ENCODE data around the gene KLHL26.

KLHL26 gene

DNA sequence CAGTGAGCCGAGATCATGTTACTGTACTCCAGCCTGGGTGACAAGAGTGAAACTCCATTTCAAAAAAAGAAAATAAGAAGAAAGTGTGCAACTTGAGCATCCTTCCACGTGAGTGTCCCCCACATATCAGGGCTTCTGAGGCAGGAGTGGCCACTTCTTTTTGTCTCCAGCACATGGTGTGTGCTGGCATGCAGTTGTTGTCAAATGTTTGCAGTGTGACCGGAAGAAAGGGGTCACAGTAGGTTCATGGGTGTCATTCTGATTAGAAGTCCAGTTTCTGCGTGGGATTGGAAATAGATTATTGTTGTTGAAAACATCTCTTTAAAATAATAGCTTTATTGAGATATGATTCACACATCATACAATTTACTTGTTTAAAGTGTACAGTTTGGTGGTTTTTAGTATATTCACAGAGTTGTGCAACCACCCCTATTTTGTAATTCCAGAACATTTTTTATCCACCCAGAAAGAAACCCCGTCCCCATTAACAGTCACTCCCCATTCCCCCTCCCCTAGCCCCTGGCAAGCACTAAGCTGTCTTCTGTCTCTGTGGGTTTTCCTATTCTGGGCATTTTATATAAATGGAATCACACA is 48.9 kb downstream of the KLHL26 start:
- H3K9ac ChIP-seq (ENCODE audit: low read length) = peak overlapping the region; percentile 16
- peak overlapping the region; percentile 20 for H3K4me3 ChIP-seq (ENCODE audit: low read length)
- H3K9me3 ChIP-seq (ENCODE audit: control insufficient read depth, low read length) = no peaks in the 10 kb centered on the region
- DNase-seq (ENCODE audit: low read depth) = peak; percentile 42
- H3K36me3 ChIP-seq (ENCODE audit: control insufficient read depth, insufficient read depth, low read length, severe bottlenecking) = no peaks in the 10 kb centered on the region
- no peaks in the 10 kb centered on the region for H3K27me3 ChIP-seq (replicated peaks; ENCODE audit: control insufficient read depth, insufficient read depth, low read length)
- peaks cover 33% of the 10 kb centered on the region for H3K4me1 ChIP-seq (ENCODE audit: control insufficient read depth, insufficient read depth, low read length)

DNA sequence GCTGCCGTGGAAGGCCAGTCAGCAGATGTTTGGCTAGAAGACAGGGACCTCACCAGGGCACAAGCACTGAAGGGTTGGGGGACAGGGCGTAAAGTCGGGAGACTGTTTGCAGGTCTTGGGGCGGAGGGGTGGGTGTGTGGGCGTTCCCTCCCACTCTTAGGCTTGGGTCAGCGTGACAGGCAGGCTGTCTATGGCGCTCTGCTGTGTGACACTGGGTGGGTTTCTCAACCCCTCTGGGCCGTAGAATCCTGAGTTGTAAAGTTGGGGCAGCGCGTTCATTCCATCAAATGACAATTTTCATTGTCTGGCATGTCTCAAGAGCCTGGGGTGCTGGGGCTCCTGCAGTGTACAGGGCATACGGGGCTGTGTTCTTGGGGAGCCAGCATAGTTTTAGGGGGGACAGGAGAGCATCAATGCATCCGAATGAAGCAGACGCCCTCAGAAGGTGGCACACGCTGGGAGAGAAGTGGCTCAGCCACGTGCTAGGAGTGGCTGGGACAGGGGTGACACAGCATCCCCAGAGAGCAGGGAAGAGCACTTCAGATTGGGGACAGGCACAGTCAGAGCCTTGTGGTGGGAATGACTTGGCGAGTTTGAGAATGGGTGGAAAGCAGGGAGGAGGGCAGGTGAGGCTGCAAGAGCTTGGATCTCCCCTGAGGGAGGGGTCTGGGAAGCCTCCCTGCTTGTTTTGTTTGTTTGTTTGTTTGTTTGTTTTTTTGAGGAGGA is 51.1 kb downstream of the KLHL26 start:
- no peak for DNase-seq (ENCODE audit: low read depth)
- Histone ChIP-seq H3K27me3 (replicated peaks; ENCODE audit: control insufficient read depth, insufficient read depth, low read length) (no peaks in the 10 kb centered on the region), H3K4me3 (ENCODE audit: low read length) (no peak overlapping the region), H3K9ac (ENCODE audit: low read length) (no peak overlapping the region), H3K4me1 (ENCODE audit: control insufficient read depth, insufficient read depth, low read length) (peaks cover 30% of the 10 kb centered on the region), H3K9me3 (ENCODE audit: control insufficient read depth, low read length) (no peaks in the 10 kb centered on the region), H3K36me3 (ENCODE audit: control insufficient read depth, insufficient read depth, low read length, severe bottlenecking) (no peaks in the 10 kb centered on the region)

- Histone ChIP-seq H3K4me3 (ENCODE audit: low read length) (no peak overlapping the region), H3K27me3 (replicated peaks; ENCODE audit: control insufficient read depth, insufficient read depth, low read length) (no peaks in the 10 kb centered on the region), H3K36me3 (ENCODE audit: control insufficient read depth, insufficient read depth, low read length, severe bottlenecking) (no peaks in the 10 kb centered on the region), H3K9me3 (ENCODE audit: control insufficient read depth, low read length) (no peaks in the 10 kb centered on the region), H3K4me1 (ENCODE audit: control insufficient read depth, insufficient read depth, low read length) (peaks cover 9% of the 10 kb centered on the region), H3K9ac (ENCODE audit: low read length) (no peak overlapping the region)
- DNase-seq (ENCODE audit: low read depth) = no peak
Measured at GRCh38 chr19:18696023-18696422, 59.2 kb downstream of the KLHL26 start.

- H3K4me1 ChIP-seq (ENCODE audit: control insufficient read depth, insufficient read depth, low read length) = peaks cover 13% of the 10 kb centered on the region
- H3K4me3 ChIP-seq (ENCODE audit: low read length) = no peak overlapping the region
- H3K9me3 ChIP-seq (ENCODE audit: control insufficient read depth, low read length) = no peaks in the 10 kb centered on the region
- no peaks in the 10 kb centered on the region for H3K27me3 ChIP-seq (replicated peaks; ENCODE audit: control insufficient read depth, insufficient read depth, low read length)
- no peak for DNase-seq (ENCODE audit: low read depth)
- no peak overlapping the region for H3K9ac ChIP-seq (ENCODE audit: low read length)
- no peaks in the 10 kb centered on the region for H3K36me3 ChIP-seq (ENCODE audit: control insufficient read depth, insufficient read depth, low read length, severe bottlenecking)
Measured at GRCh38 chr19:18697680-18698079, 60.9 kb downstream of the KLHL26 start.

DNA sequence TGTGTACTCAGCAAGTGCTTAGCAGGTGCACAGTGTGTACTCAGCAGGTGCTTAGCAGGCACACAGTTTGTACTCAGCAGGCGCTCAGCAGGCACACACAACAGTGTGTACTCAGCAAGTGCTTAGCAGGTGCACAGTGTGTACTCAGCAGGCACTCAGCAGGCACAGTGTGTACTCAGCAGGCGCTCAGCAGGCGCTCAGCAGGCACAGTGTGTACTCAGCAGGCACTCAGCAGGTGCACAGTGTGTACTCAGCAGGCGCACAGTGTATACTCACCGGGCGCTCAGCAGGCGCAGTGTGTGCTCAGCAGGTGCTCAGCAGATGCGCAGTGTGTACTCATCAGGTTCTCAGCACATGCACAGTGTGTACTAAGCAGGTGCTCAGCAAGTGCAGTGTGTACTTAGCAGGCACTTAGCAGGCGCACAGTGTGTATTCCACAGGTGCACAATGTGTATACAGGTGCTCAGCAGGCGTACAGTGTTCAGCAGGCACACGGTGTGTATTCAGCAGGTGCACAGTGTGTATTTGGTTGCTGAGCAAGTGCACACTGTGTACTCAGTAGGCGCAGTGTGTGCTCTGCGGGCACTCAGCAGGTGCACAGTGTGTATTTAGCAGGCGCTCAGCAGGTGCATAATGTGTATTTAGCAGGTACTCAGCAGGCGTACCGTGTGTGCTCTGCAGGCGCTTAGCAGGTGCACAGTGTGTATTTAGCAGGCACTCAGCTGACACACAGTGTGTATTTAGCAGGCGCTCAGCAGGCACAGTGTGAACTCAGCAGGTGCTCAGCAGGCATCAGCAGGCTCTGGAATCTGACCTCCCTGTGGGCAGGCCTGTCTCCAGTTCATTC is 61.7 kb downstream of the KLHL26 start:
- no peaks in the 10 kb centered on the region for H3K27me3 ChIP-seq (replicated peaks; ENCODE audit: control insufficient read depth, insufficient read depth, low read length)
- H3K4me1 ChIP-seq (ENCODE audit: control insufficient read depth, insufficient read depth, low read length) = peaks cover 13% of the 10 kb centered on the region
- no peaks in the 10 kb centered on the region for H3K36me3 ChIP-seq (ENCODE audit: control insufficient read depth, insufficient read depth, low read length, severe bottlenecking)
- no peak overlapping the region for H3K4me3 ChIP-seq (ENCODE audit: low read length)
- H3K9ac ChIP-seq (ENCODE audit: low read length) = no peak overlapping the region
- H3K9me3 ChIP-seq (ENCODE audit: control insufficient read depth, low read length) = no peaks in the 10 kb centered on the region
- no peak for DNase-seq (ENCODE audit: low read depth)

DNA sequence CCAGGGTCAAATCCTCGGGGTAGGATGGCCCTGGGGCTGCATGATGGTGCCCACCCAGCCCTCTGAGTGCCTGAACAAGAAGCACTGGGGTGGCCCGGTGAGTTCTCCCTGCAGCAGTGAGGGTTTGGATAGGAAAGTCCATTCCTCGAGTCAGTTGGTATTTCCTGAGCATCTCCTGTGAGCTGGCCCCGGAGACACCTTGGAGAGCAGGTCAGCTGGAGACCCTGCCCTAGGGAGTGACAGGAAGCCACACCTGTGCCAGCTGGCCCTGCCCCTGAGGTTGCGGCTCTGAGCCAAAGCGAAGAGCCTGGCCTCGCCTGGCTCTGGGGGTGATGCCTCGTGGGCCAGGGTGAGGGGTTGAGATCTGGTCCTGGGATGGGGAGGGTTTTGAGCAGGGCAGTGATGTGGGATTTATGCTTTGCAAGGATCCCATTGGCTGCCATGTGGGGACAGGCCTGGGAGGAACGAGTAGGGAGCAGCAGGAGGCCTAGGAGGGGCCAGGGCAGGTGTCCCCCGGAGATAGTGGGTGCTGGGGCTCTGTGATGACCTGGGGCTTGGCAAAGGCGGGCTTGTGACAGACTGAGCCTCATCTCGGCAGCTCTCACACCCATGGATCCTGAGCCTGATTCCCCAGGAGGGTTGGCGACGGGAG is 62.7 kb downstream of the KLHL26 start:
- Histone ChIP-seq H3K4me3 (ENCODE audit: low read length) (no peak overlapping the region), H3K9ac (ENCODE audit: low read length) (no peak overlapping the region), H3K4me1 (ENCODE audit: control insufficient read depth, insufficient read depth, low read length) (peaks cover 13% of the 10 kb centered on the region), H3K27me3 (replicated peaks; ENCODE audit: control insufficient read depth, insufficient read depth, low read length) (no peaks in the 10 kb centered on the region), H3K9me3 (ENCODE audit: control insufficient read depth, low read length) (no peaks in the 10 kb centered on the region), H3K36me3 (ENCODE audit: control insufficient read depth, insufficient read depth, low read length, severe bottlenecking) (no peaks in the 10 kb centered on the region)
- DNase-seq (ENCODE audit: low read depth) = no peak

- Histone ChIP-seq H3K27me3 (replicated peaks; ENCODE audit: control insufficient read depth, insufficient read depth, low read length) (no peaks in the 10 kb centered on the region), H3K9me3 (ENCODE audit: control insufficient read depth, low read length) (no peaks in the 10 kb centered on the region), H3K9ac (ENCODE audit: low read length) (peak overlapping the region; percentile 78), H3K4me3 (ENCODE audit: low read length) (peak overlapping the region; percentile 76), H3K4me1 (ENCODE audit: control insufficient read depth, insufficient read depth, low read length) (peaks cover 13% of the 10 kb centered on the region), H3K36me3 (ENCODE audit: control insufficient read depth, insufficient read depth, low read length, severe bottlenecking) (no peaks in the 10 kb centered on the region)
- peak; percentile 71 for DNase-seq (ENCODE audit: low read depth)
Measured at GRCh38 chr19:18700501-18701249, 63.8 kb downstream of the KLHL26 start.

GRCh38 chr19:18701250-18701608 is 64.4 kb downstream of the KLHL26 start:
- peak overlapping the region; percentile 76 for H3K4me3 ChIP-seq (ENCODE audit: low read length)
- no peaks in the 10 kb centered on the region for H3K36me3 ChIP-seq (ENCODE audit: control insufficient read depth, insufficient read depth, low read length, severe bottlenecking)
- H3K27me3 ChIP-seq (replicated peaks; ENCODE audit: control insufficient read depth, insufficient read depth, low read length) = no peaks in the 10 kb centered on the region
- DNase-seq (ENCODE audit: low read depth) = no peak
- peaks cover 13% of the 10 kb centered on the region for H3K4me1 ChIP-seq (ENCODE audit: control insufficient read depth, insufficient read depth, low read length)
- H3K9ac ChIP-seq (ENCODE audit: low read length) = peak overlapping the region; percentile 78
- no peaks in the 10 kb centered on the region for H3K9me3 ChIP-seq (ENCODE audit: control insufficient read depth, low read length)

DNA sequence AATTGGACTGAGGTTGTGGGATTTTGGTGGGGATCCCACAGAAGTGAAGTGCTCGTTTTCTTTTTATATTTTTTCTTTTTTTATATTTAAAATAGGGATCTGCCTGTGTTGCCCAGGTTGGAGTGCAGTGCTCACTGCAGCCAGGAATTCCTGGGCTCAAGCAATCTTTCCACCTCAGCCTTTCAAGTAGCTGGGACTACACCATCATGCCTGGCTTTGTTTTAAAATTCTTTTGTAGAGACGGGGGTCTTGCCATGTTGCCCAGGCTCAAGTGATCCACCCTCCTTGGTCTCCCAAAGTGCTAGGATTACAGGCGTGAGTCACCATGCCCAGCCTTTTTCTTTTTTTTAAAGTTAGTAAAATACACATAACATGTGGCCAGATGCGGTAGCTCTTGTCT is 67.2 kb downstream of the KLHL26 start:
- no peak overlapping the region for H3K4me3 ChIP-seq (ENCODE audit: low read length)
- no peaks in the 10 kb centered on the region for H3K36me3 ChIP-seq (ENCODE audit: control insufficient read depth, insufficient read depth, low read length, severe bottlenecking)
- no peaks in the 10 kb centered on the region for H3K27me3 ChIP-seq (replicated peaks; ENCODE audit: control insufficient read depth, insufficient read depth, low read length)
- H3K9me3 ChIP-seq (ENCODE audit: control insufficient read depth, low read length) = no peaks in the 10 kb centered on the region
- peaks cover 13% of the 10 kb centered on the region for H3K4me1 ChIP-seq (ENCODE audit: control insufficient read depth, insufficient read depth, low read length)
- no peak overlapping the region for H3K9ac ChIP-seq (ENCODE audit: low read length)
- DNase-seq (ENCODE audit: low read depth) = no peak

- no peaks in the 10 kb centered on the region for H3K27me3 ChIP-seq (replicated peaks; ENCODE audit: control insufficient read depth, insufficient read depth, low read length)
- no peaks in the 10 kb centered on the region for H3K9me3 ChIP-seq (ENCODE audit: control insufficient read depth, low read length)
- no peak overlapping the region for H3K9ac ChIP-seq (ENCODE audit: low read length)
- peaks cover 13% of the 10 kb centered on the region for H3K4me1 ChIP-seq (ENCODE audit: control insufficient read depth, insufficient read depth, low read length)
- H3K36me3 ChIP-seq (ENCODE audit: control insufficient read depth, insufficient read depth, low read length, severe bottlenecking) = no peaks in the 10 kb centered on the region
- H3K4me3 ChIP-seq (ENCODE audit: low read length) = no peak overlapping the region
- no peak for DNase-seq (ENCODE audit: low read depth)
Measured at GRCh38 chr19:18704971-18705370, 68.1 kb downstream of the KLHL26 start.

All from adipocyte (in vitro differentiated cells).